Fibroblast of gingiva (primary cell): ENCODE measurements around the gene USP13.
A peak's percentile ranks its signal among the peaks of the same experiment; 100 is the strongest.
"Not testable (repeated sequence)": the region's sequence is repeated elsewhere in the genome, so short reads cannot be mapped to it uniquely, and the experiment has no call there.

Source experiments
- DNase-seq: peaks from one replicate; pipeline ENCODE4 v3.0.0-alpha.2; 2011; ENCODE audit warnings: low read depth

The USP13 gene

GRCh38 chr3:179734497-179735281, 81.8 kb downstream of the USP13 start:
- DNase-seq: no peak

- DNase-seq: no peak
Measured at GRCh38 chr3:179735321-179735720, 82.5 kb downstream of the USP13 start.

- DNase-seq: no peak
Measured at GRCh38 chr3:179738998-179739397, 86.2 kb downstream of the USP13 start.

- no peak for DNase-seq
Measured at GRCh38 chr3:179739816-179740594, 87.2 kb downstream of the USP13 start.

GRCh38 chr3:179743913-179744312, 91.1 kb downstream of the USP13 start:
- no peak for DNase-seq

GRCh38 chr3:179744667-179745066, 91.8 kb downstream of the USP13 start:
- no peak for DNase-seq

GRCh38 chr3:179745079-179745478, 92.2 kb downstream of the USP13 start:
- no peak for DNase-seq

DNA sequence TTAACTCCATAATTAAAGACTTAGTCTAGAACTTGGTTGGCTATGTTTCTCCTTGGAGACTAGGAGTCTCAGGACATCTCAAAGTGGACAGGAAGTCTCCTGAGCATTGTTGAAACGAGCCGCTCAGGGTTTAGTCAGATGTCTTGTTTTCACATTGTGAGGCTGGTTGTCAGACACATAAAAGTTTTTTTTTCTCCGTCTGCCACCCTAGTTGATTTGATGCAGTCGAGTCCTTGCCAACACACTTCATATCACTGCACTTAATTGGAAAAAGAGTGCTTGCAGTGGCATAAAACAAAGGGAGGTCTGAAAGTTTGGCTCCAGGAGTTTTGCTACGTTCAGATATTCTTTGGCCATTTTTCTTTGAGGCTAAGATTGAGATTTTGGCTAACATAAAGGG, 92.9 kb downstream of the USP13 start:
- no peak for DNase-seq

DNA sequence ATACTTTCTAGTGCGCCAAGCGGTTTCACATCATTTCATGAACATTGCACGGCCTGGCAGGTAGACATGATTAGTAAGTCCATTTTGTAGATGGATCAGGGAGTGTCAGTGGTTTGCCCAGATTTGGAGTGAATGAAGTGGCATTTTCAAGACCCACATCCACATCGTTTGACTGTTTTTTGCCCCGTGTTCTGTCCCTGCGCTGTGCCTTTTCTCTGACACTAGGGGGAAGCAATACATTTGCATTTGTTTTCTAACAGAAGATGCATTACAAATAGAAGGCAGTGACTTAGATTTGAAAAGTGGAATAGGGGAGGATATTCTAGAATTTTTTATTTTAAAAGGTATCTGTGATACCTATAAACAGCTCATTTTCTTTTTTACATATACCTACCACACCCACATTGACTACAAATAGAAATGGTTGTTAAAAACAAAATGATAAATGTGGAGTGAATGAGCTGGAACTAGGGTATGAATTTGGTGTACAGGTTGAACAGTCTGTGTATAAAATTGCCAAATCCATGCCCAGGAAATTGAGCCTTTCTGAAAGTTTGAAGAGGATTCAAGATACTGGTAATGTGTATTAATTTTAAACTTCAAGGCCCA, 98.0 kb downstream of the USP13 start:
- DNase-seq: peak; percentile 26

GRCh38 chr3:179760944-179761343, 108.1 kb downstream of the USP13 start:
- DNase-seq: peak; percentile 51

DNA sequence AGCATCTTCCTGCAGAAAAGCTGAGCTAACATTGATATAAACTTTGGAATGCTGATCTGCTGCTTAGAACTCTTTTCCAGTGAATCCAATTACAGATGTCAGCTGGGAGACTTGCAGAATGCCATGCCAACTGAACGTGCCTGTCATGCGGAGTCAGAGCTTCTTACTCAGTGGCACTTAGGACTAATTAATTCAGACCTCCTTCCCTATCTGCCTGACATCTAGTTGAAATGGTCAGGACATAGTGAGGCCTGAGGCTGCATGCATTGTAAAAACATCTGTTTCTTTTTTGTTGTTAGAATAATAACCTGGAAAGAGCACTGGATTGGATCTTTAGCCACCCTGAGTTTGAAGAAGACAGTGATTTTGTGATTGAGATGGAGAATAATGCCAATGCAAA, 112.6 kb downstream of the USP13 start:
- DNase-seq: no peak

- no peak for DNase-seq
Measured at GRCh38 chr3:179766416-179767133, 113.7 kb downstream of the USP13 start.

GRCh38 chr3:179768080-179768479, 115.2 kb downstream of the USP13 start:
- peak; percentile 58 for DNase-seq

DNA sequence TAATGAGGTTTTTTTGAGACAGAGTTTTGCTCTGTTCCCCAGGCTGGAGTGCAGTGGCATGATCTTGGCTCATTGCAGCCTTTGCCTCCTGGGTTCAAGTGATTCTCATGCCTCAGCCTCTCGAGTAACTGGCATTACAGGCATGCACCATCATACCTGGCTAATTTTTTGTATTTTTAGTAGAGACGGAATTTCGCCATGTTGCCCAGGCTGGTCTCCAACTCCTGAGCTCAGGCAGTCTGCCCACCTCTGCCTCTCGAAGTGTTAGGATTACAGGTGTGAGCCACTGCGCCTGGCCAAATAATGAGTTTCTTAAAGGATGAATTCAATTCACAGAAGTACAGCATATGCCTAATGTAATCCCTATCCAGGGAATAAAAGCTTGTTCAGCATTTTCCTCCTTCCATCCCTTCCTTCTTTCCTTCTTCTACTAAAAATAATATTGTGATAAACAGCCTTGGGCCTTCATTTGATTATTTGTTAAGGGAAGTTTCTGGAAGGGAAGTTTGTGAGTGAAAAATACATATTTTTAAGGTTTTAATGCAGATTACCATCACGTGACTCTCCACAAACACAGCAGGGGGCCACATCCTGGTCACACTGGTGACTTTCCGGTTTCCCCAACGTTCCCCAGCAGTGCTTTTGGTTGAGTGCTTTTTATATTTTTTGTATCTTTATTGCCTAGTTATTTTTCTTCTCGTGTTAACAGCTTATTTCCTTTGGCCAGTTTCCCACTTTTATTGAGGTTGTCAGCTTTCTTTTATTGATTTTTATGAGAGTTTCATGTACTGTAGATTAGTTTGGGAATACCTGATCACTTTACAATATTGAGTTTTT, 116.8 kb downstream of the USP13 start:
- DNase-seq: no peak

DNA sequence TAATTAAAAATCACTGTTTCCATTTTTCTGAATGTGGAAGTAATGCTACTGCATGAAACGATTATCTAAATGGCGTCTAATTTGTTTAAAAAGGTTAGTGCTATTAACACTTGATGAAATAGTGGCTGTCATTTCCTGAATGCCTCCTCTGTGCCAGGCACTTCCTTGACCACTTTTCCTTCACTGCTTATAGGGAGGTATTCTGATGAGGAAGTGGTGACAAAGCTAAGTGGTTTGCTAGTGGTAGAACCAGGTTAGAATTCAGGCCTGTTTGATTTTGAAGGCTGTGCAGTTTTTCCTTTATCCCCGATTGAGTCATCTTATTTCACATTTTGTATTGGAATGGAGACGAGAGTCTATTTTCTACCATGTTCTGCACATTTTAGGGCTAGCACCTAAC, 119.0 kb downstream of the USP13 start:
- no peak for DNase-seq

- no peak for DNase-seq
Measured at GRCh38 chr3:179772297-179772696, 119.5 kb downstream of the USP13 start.

GRCh38 chr3:179775416-179776122, 122.7 kb downstream of the USP13 start:
- DNase-seq: no peak

DNA sequence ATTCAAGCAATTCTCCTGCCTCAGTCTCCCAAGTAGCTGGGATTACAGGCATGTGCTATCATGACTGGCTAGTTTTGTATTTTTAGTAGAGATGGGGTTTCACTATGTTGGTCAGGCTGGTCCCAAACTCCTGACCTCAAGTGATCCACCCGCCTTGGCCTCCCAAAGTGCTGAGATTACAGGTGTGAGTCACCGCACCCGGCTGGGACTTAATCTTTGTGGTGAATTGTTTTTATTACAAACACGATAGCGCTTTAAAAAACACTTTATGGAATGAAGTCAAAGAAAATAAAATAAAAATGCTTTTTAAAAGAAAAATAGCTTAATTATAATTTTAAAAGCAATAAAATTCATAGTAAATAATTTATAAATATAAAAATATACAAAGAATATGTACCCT, 130.0 kb downstream of the USP13 start:
- not testable (repeated sequence) for DNase-seq

GRCh38 chr3:179788996-179789395, 136.2 kb downstream of the USP13 start:
- no peak for DNase-seq

- DNase-seq: no peak
Measured at GRCh38 chr3:179791793-179792192, 139.0 kb downstream of the USP13 start.

DNA sequence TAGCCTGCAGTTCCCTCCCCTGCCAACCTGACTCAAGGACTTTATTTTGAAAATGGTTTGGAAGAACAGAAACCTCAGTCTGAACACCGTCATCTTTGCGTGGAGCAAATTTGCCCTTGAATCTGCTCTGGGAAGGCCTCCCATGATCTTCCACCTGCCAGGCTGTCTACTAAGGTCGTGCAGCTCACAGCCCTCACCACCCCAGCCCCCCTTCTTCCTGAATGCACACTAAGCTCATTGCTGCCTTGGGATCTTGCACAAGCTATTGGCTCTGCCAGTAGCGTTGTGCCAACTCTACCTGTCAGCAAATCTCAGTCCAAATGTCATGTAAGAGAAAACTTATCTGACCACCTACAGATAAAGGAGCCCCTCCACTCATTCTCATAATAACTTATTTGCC, 141.5 kb downstream of the USP13 start:
- DNase-seq: no peak
